Kidney glomerular epithelial cell (primary cell): ENCODE data around the gene MRPL36.

Source experiments
- DNase-seq: peaks from one replicate; lab custom pipeline; 2025; lab: John Stamatoyannopoulos, UW

The MRPL36 gene

GRCh38 chr5:1781726-1782384, 17.8 kb downstream of the MRPL36 start:
- no peak for DNase-seq

GRCh38 chr5:1781107-1781506, 18.5 kb downstream of the MRPL36 start:
- DNase-seq: no peak

GRCh38 chr5:1780614-1780930, 19.1 kb downstream of the MRPL36 start:
- no peak for DNase-seq

GRCh38 chr5:1779782-1780613, 19.6 kb downstream of the MRPL36 start:
- no peak for DNase-seq

- DNase-seq: no peak
These were observed 20.5 kb downstream of the MRPL36 start for GRCh38 chr5:1779021-1779680.

- DNase-seq: no peak
These were observed 21.3 kb downstream of the MRPL36 start for GRCh38 chr5:1778138-1779020.

GRCh38 chr5:1777281-1778137, 22.1 kb downstream of the MRPL36 start:
- no peak for DNase-seq

GRCh38 chr5:1776831-1777230, 22.8 kb downstream of the MRPL36 start:
- DNase-seq: no peak

- peak; percentile 12 for DNase-seq
These were observed 27.0 kb downstream of the MRPL36 start for GRCh38 chr5:1772634-1773033.

- no peak for DNase-seq
These were observed 28.2 kb downstream of the MRPL36 start for GRCh38 chr5:1771149-1772065.

- no peak for DNase-seq
These were observed 29.2 kb downstream of the MRPL36 start for GRCh38 chr5:1770443-1770802.

- DNase-seq: no peak
These were observed 29.7 kb downstream of the MRPL36 start for GRCh38 chr5:1769752-1770442.

- DNase-seq: no peak
These were observed 30.5 kb downstream of the MRPL36 start for GRCh38 chr5:1769017-1769640.

- no peak for DNase-seq
These were observed 31.2 kb downstream of the MRPL36 start for GRCh38 chr5:1768283-1769000.

- no peak for DNase-seq
These were observed 31.9 kb downstream of the MRPL36 start for GRCh38 chr5:1767524-1768282.

- DNase-seq: no peak
These were observed 33.8 kb downstream of the MRPL36 start for GRCh38 chr5:1765880-1766235.

GRCh38 chr5:1765141-1765879, 34.3 kb downstream of the MRPL36 start:
- DNase-seq: no peak
